IPS-11a (cell line): ENCODE results near the gene NFE2.
"Not testable (repeated sequence)": the region's sequence is repeated elsewhere in the genome, so short reads cannot be mapped to it uniquely, and the experiment has no call there.

Experiments
- H3K4me3 ChIP-seq: one replicate; pipeline ENCODE4 v1.5.1; 2013; ENCODE audit warnings: low read depth, low read length, control low read depth

The NFE2 gene

DNA sequence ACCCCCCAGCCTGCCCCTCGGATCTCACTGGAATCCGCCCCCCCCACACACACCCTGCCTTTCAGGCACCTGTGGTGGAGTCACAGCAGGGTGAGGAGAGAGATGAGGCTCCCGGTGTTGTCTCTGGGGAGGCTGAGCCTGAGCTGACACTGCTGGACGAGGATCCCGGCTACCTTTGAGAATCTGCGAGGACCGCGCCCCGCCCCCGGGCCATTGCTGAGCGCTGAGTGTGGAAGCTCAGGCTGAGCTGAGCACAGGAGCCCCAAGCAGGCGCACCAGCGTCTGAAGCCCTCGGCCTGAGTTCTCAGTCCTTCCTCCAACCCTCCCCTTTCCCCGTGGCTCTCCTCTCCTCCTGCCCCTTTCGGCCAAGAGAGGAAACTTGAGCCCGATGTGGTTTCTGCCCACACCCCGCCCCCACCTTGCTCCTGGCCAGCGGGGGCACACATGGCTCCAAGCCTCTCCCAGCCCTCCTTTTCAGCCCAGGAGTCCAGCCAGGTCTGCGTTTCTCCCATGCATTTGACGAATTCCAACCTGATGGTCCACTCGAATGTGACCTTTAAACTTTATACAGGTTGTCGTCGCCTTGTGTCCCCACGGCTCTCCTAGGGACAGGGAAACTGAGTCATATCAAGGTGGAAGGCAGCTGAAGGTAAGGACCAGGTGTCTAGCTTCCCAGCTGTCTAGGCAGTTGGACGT is at the start of gene NFE2:
TSS of gene NFE2 (minus strand) at position 284 of the 696 bp plus-strand sequence. CDS start 5,767 bp downstream, outside the sequence.
- H3K4me3 ChIP-seq = peak within 1 kb of the TSS; percentile 6

DNA sequence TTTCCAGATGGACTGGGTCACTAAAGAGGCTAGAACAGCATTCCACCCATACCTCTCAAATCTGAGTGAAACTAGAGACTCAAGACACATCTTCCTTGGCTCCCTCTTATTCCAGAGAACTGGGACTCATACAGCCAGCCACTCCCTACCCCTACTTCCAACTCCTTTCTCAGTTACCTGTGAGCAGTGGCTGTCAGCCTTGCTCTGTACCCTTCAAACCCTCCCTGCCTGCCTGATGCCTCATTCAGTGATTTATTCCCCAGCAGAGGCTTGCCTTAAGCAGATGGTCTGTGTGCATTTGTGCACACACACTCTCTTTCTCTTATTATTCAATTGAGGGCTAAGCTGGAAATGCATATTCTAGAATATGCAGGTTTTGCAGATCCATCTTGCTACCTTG is 48.9 kb upstream of the NFE2 start:
- no peak overlapping the region for H3K4me3 ChIP-seq

DNA sequence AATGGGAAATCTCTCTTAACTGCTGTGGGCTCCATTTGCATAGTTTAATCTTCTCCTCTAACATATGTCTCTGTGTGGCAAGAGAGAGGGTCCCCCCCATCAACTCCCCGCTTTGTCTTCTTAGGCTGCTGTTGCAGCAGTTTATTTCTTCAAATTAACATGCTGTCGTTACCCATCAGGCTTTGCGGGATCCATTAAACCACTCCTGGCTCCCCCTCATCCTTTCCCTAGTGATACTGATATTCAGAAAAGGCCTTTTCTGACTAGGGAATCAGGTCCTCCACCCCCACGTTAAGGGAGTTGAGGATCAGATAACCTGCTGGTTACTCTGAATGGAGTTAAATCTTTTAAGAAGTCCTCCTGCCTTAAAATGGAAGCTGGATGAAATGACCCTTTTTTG is 48.2 kb upstream of the NFE2 start:
- H3K4me3 ChIP-seq = no peak overlapping the region

DNA sequence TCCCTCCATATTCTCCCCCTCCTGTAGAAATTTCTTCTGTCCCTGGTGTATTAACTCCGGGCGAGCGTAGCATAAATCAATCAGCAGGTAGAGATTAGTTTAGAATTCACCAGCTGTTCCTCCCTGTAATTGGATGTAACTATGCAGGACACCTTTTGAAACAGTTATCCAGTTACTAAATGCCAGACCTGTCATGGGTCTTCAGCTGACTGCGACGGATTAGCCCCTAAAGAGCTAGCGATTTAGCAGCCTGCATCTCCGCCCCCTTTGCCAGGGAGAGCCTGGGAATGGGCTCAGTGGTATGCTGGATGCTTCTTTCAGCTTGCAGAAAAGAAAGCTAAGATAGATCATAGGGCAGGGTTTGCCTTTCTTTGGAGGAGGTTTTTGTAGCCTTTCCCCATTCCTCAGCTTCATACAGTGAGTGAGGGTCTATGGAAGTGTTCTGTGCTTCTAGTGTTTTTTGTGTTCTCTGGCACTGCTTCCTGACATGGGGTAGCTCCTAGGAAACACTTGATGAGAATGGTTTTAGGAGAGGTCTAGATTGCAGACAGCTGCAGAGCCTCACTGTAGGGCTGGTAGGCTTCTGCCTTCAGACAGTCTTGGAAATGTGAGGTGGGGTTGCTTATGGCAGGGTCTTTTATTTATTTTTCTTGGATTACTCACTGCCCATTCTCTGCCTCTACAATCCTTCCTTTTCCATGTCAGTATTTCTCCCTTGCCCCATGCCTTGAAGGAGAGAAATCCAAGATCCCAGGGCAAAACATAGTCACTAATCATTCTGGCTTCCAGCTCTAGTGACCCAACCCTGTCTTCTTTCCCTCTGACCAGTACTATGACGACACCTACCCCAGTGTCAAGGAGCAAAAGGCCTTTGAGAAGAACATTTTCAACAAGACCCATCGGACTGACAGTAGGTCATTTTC is 40.8 kb upstream of the NFE2 start:
- H3K4me3 ChIP-seq = no peak overlapping the region

DNA sequence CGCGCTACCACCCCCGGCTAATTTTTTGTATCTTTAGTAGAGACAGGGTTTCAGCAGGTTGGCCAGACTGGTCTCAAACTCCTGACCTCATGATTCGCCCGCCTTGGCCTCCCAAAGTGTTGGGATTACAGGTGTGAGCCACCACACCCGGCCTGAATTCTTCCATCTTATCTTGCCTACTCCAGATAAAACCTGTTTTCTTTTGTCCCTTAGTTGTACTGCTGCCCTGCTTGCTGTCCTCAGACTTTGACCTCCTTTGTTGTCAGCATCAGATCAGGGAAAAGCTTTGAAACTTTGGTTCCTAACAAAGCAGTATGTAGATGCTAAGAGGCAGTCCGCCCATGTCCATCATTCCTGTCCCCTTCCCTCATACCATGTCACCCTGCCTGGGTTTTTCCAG is 40.0 kb upstream of the NFE2 start:
- no peak overlapping the region for H3K4me3 ChIP-seq

DNA sequence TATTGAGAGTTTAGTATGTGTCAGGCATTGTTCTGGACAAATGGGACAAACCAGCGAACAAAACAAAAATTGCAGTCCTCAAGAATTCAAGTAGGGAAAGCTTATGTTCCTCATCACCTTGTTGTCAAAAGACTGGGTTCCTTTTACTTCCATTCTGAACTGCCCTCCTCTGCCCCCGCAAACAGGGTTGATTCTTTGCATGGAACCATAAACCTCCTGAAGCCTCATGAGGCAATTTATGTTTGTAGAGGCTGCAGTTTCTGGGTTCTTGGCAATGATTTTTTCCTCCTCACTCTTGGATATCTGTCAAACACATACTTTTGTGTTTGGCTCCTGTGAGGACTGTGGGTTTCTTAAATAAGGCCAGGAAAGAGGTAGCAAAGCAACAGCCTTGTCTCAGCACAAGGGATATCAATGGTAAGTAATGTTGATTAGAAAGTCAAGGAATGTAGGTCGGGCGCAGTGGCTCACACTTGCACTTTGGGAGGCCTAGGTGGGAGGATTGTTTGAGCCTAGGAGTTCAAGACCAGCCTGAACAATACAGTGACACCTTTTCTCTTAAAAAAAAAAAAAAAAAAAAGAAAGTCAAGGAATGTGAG is 38.0 kb upstream of the NFE2 start:
- no peak overlapping the region for H3K4me3 ChIP-seq

DNA sequence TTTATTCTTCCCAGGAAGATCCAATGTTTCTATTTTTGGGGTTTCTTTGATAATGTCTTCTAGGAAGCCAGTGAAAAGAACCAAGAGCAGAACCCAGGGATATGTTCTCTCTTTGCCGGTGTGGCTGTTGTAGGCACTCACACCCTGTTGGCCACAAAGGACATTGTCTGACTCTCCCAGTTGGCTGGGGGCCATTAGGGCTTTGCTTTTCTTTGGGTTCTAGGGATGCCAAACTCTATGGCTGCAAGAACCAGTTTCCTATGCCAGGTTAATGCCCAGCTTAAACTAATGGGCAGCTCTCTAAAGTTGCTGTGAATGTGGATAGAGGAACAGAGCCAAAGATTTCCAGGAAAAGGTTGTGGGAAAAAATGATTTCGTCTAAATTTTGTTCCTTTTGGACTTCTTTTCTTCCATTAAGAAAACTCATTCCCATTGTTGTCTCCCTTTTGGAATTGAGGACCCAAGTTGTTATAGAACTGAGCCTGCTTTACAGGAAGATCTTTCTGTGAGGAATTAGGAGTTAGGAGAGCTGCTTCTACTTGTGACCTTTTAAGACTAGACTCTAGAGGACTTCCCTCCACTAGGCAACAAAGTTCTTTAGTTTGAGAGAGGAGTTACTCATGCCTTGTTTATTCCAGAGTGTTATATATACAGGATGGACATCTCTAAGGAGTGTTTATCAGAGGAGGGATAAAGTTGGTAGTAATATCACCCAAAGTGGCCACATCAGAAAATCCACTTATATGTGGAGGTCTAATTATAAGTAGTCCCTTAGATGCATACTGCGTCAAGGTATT is 37.2 kb upstream of the NFE2 start:
- H3K4me3 ChIP-seq = no peak overlapping the region

DNA sequence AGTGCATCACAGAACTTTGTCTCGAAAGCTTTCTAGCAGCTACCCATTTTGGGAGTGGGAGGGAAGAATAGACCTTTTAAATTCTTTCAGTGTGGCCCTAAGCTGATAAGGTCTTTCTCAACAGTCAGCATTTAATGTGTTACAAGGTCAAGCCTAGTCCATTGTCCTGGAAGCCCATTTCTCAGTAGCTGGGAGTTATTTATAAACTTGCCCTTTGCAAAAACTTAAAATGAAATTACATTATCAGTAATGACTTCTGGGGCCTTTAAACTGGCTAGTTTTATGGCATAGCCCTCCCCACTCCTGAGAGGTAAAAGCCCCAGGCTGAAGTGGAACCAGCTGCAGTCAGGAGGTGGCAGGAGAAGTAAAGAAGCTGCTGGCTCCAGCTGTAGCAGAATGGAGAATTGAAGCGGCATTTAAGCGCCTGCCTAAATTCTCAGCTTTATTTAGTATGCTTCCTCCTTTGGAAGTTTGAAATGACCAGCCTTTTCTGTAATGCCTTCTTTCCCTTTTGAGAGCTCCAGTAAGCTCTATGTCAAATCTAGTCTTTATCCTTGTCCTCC is 36.5 kb upstream of the NFE2 start:
- no peak overlapping the region for H3K4me3 ChIP-seq

DNA sequence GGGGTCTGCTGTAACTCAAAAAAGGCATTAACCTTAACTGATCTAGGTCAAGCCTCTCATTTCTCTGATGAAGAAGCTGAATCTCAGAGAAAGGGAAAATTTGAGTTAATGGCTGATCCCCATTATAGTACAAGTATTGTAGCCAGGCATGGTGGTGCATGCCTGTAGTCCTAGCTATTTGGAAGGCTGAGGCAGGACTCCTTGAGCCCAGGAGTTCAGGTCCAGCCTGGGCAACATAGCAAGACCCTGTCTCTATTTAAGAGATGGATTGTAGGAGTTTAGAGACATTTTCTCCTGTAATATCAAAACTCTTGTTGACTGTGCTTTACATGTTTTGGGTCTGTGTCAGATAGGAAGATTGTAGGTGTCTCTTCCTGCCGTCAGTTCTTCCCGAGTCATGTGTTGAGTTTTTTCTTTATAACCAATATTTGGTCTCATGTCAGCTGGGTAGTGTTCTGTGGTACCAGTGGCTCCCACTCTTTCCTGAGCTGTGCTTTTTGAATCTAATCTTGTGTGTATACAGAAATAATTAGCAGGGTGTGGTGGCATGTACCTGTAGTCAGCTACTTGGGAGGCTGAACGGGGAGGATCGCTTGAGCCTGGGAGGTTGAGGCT is 32.7 kb upstream of the NFE2 start:
- H3K4me3 ChIP-seq = no peak overlapping the region

DNA sequence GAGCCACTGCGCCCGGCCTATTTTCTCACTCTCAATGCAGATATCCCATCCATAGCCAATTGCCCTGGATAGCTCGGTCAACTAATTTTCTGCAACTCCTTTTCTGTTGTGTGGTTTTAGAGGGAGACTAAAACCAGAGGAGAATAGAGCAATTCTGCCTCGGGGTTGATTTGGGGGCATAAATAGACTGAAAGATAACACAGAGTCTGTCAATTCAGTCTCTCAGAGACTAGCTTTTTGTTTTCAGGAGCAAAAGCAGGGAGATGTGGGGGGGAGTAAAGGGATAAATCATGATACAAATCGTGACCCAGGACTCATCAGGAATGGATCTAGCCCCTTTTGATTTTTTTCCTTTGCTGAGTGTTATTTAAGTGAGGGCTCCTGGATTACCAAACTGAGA is 30.6 kb upstream of the NFE2 start:
- no peak overlapping the region for H3K4me3 ChIP-seq

DNA sequence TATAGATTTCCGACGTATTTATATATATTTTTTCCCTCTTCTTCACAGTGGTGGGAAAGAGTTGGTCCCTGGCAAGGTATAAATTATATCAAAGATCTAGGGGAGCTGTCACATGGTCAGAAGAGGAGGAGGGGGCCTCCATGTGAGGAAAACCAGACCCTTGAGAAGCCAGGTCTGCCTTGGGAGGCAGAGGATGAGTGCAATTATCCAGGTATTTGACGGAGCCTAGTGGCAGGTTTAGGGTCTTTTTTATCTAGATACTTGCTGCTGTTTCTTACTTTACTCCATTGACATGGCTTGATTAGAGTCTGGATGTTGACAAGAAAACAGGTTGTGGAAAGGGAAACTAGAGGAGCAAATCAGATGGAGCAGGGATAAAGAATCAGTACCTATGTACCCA is 29.6 kb upstream of the NFE2 start:
- no peak overlapping the region for H3K4me3 ChIP-seq

DNA sequence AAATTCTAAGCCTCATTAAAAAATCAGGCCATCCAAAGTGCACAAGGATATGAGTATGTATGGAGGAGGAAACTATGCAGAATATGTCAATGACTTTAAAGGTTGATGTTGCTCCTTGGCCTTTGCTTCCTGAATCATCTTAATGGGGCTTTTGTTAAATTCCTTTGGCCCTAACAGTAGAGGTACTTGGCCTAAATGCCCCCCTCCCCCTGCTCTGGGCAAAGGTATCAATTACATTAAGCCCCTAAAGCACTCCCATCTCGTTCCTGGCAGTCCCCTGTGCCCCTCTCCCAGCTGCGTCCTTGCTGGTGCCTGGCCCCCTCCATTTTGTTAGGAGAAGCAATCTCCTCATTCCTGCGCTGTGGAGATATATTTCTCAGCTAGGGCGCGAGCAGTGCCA is 28.9 kb upstream of the NFE2 start:
- H3K4me3 ChIP-seq = no peak overlapping the region

DNA sequence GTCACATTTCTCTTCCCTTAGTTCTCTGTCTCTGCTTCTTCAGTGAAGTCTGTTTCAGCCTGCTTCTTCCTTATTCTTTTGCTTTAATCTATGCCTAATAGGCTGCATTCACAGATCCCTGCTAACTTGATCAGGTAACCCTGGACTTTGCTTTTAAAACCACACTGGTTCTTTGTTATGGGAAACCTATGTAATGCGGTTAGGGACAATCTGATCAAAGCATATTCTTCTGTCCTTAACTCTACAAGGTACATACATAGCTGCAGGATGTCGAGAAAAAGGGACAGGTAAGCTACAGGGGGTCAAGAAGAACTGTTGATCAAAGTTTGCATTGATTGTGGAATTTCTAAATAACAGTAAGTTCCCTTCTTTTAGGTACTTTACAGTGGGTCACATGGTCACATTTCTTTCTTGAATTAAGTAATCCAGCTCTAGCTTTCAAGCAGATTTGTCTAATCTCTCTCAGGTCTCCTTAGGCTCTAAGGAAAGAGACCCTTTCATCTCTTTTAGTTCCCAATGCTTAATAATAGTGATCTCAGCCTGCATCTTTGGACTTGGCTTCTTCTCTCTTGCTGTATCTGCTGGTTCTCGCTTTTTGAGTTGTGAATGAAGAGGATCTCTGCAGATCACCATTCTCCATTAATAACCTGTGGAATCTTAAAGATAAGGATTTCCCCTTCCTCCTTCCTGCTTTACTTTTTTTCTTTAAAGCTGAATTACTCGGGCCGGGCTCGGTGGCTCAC is 28.0 kb upstream of the NFE2 start:
- H3K4me3 ChIP-seq = no peak overlapping the region

DNA sequence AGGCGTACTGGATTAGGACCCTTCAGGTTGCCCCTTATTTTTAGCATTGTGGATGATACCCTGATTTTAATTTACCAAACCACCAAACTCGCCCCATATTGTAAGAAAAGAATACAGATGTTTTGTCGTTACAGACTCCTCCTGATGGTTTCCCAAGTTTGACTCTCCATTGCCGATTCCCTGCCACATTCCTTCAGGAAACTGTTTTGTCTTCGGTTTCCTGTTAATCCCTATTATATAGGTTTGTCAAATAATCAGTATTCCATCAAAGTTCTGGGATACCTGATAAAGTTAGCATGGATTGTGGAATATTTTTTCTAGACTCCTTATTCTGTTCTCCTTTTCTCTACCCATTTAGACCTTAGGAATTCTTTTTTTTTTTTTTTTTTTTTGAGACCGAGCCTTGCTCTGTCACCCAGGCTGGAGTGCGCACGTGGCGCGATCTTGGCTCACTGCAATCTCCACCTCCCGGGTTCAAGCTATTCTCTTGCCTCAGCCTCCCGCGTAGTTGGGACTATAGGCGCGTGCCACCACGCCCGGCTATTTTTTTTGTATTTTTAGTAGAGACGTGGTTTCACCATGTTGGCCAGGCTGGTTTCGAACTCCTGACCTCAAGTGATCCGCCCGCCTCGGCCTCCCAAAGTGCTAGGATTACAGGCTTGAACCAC is 24.8 kb upstream of the NFE2 start:
- H3K4me3 ChIP-seq = peak overlapping the region; percentile 99

DNA sequence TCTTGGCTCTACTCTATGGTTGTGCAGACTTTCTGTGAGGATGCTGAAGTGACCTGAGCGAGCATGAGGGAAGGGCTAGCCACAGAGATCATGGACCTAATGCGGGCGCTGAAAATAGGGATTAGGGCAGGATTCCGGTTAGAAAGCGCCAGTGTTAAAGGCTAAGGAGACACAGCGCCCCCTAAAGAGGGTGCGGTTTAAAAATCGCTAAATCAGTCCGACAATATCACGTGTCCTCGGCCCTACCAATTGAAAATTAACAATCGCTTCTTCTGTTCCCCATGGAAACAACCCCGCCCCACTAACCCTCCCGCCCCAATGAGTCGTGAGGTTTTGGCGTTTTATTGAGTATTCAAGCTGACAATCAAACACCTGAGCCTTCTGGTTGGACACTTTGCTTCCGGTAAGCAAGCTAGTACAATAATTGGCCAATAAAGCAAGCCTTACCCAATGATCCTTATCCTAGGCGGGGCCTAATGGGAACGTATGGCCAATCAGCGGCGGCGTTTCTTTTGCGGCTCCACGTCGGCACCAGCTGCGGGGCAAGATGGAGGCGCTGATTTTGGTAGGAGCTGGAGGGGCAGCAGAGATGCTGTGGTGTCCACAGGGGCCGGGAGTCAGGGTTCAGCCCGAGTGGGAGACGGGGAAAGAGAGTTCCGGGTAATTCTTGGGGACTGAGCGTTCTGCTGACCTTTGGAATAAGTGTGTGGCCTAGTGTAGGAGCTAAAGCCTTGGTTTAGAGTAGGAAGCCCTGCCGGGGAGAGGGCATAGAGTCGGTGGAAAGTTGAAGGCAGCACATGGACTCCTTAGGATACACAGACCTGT is 24.0 kb upstream of the NFE2 start, which contains the start of gene COPZ1:
TSS of gene COPZ1 (plus strand) at position 515 of the 825 bp plus-strand sequence. CDS start at position 548, 33 bp downstream.
- H3K4me3 ChIP-seq = peak within 1 kb of the TSS; percentile 99

DNA sequence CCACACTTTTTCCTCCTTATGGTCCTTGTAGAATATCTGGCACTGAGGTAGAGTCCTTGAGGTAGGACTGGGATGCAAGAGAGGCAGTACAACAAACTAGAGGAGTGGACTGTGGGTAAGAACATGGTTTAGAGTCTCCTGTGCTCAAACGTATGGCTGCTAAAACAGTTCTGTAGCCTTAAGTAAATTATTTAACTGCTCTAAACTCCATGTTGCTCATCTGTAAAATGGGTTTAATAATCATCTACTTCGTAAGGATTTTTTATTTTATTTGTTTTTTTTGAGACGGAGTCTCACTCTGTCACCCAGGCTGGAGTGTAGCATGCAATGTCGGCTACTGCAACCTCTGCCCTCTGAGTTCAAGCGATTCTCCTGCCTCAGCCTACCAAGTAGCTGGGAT is 20.5 kb upstream of the NFE2 start:
- no peak overlapping the region for H3K4me3 ChIP-seq

DNA sequence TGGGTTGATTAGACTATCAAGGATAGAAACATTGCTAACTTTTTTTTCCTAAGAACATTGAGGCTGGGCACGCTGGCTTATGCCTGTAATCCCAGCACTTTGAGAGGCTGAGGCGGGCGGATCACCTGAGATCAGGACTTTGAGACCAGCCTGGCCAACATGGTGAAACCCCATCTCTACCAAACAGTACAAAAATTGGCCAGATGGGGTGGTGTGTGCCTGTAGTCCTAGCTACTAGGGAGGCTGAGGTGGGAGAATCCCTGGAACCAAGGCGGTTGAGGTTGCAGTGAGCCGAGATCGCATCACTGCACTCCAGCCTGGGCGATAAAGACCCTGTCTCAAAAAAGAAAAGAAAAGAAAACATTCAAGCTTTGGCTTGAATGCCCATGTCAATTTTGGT is 11.5 kb upstream of the NFE2 start:
- H3K4me3 ChIP-seq = not testable (repeated sequence)

DNA sequence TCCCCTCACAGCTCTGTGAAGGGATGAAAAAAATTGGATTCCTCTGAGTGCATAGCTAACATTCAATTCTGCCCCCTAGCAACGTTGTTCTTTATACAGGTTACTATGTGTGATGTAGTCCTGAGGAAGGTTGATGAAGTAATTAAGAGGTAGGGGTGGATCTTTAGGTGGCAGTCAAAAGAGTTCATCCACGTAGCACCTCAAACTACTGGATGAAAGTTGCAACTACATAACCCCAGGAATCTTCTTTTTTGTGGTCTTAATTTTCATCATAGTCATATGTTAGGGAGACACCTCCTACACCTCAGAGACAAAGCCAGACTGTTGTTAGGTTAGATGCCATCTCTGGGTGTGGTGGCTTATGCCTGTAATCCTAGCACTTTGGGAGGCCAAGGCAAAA is 10.2 kb upstream of the NFE2 start:
- no peak overlapping the region for H3K4me3 ChIP-seq
